Rectal smooth muscle tissue (tissue), 1 donor: ENCODE measurements around the gene PSMB7.

Source experiments
- H3K27ac ChIP-seq: one replicate; pipeline ENCODE4 v1.7.0; 2013; ENCODE audit warnings: low read depth, low read length, inconsistent platforms
- H3K27me3 ChIP-seq: one replicate; pipeline ENCODE4 v1.7.0; 2013; ENCODE audit warnings: low read length; ENCODE audit not compliant: control insufficient read depth, insufficient read depth
- H3K36me3 ChIP-seq: one replicate; pipeline ENCODE4 v1.7.0; 2013; ENCODE audit warnings: low read length; ENCODE audit not compliant: control insufficient read depth, insufficient read depth
- H3K4me1 ChIP-seq: one replicate; pipeline ENCODE4 v1.7.0; 2013; ENCODE audit warnings: low read length; ENCODE audit not compliant: control insufficient read depth, insufficient read depth
- H3K4me3 ChIP-seq: one replicate; pipeline ENCODE4 v1.7.0; 2013; ENCODE audit warnings: low read length
- H3K9ac ChIP-seq: one replicate; pipeline ENCODE4 v1.7.0; 2013; ENCODE audit warnings: low read length

Gene PSMB7

GRCh38 chr9:124395826-124396225 is 19.4 kb downstream of the PSMB7 start:
- H3K9ac ChIP-seq: no peak overlapping the region
- no peaks in the 10 kb centered on the region for H3K27me3 ChIP-seq
- H3K4me3 ChIP-seq: no peak overlapping the region
- no peaks in the 10 kb centered on the region for H3K36me3 ChIP-seq
- peaks cover 4% of the 10 kb centered on the region for H3K4me1 ChIP-seq
- H3K27ac ChIP-seq: no peak overlapping the region

GRCh38 chr9:124394596-124394995 is 20.6 kb downstream of the PSMB7 start:
- Histone ChIP-seq H3K27ac (no peak overlapping the region), H3K36me3 (no peaks in the 10 kb centered on the region), H3K27me3 (no peaks in the 10 kb centered on the region), H3K4me1 (peaks cover 3% of the 10 kb centered on the region), H3K9ac (no peak overlapping the region), H3K4me3 (no peak overlapping the region)

GRCh38 chr9:124394167-124394566 is 21.1 kb downstream of the PSMB7 start:
- no peak overlapping the region for H3K4me3 ChIP-seq
- no peak overlapping the region for H3K27ac ChIP-seq
- H3K27me3 ChIP-seq: no peaks in the 10 kb centered on the region
- H3K4me1 ChIP-seq: no peaks in the 10 kb centered on the region
- no peaks in the 10 kb centered on the region for H3K36me3 ChIP-seq
- H3K9ac ChIP-seq: no peak overlapping the region

GRCh38 chr9:124392871-124393460 is 22.3 kb downstream of the PSMB7 start:
- H3K27ac ChIP-seq: no peak overlapping the region

GRCh38 chr9:124392254-124392870 is 22.9 kb downstream of the PSMB7 start:
- H3K36me3 ChIP-seq: no peaks in the 10 kb centered on the region
- H3K9ac ChIP-seq: no peak overlapping the region
- H3K27ac ChIP-seq: no peak overlapping the region
- H3K27me3 ChIP-seq: no peaks in the 10 kb centered on the region
- H3K4me1 ChIP-seq: no peaks in the 10 kb centered on the region
- H3K4me3 ChIP-seq: no peak overlapping the region

More at GRCh38 chr9:124392871-124393460, 22.3 kb downstream of the PSMB7 start:
- H3K9ac ChIP-seq: no peak overlapping the region
- H3K4me1 ChIP-seq: no peaks in the 10 kb centered on the region
- no peak overlapping the region for H3K4me3 ChIP-seq
- H3K36me3 ChIP-seq: no peaks in the 10 kb centered on the region
- H3K27me3 ChIP-seq: no peaks in the 10 kb centered on the region

GRCh38 chr9:124390794-124391658 is 24.2 kb downstream of the PSMB7 start:
- H3K4me1 ChIP-seq: no peaks in the 10 kb centered on the region
- H3K27me3 ChIP-seq: no peaks in the 10 kb centered on the region
- H3K36me3 ChIP-seq: no peaks in the 10 kb centered on the region
- no peak overlapping the region for H3K4me3 ChIP-seq
- no peak overlapping the region for H3K27ac ChIP-seq
- no peak overlapping the region for H3K9ac ChIP-seq

GRCh38 chr9:124389146-124389939 is 25.9 kb downstream of the PSMB7 start:
- no peaks in the 10 kb centered on the region for H3K27me3 ChIP-seq
- H3K9ac ChIP-seq: no peak overlapping the region
- H3K4me3 ChIP-seq: no peak overlapping the region
- no peak overlapping the region for H3K27ac ChIP-seq
- H3K4me1 ChIP-seq: no peaks in the 10 kb centered on the region
- peaks cover 2% of the 10 kb centered on the region for H3K36me3 ChIP-seq

- Histone ChIP-seq H3K4me1 (no peaks in the 10 kb centered on the region), H3K36me3 (peaks cover 5% of the 10 kb centered on the region), H3K27ac (no peak overlapping the region)
Observed at GRCh38 chr9:124388275-124389048, 26.8 kb downstream of the PSMB7 start.

GRCh38 chr9:124386201-124386600 is 29.0 kb downstream of the PSMB7 start:
- H3K36me3 ChIP-seq: peaks cover 5% of the 10 kb centered on the region
- no peak overlapping the region for H3K9ac ChIP-seq
- H3K4me3 ChIP-seq: no peak overlapping the region
- H3K27me3 ChIP-seq: no peaks in the 10 kb centered on the region
- H3K27ac ChIP-seq: no peak overlapping the region
- H3K4me1 ChIP-seq: no peaks in the 10 kb centered on the region

More at GRCh38 chr9:124388275-124389048, 26.8 kb downstream of the PSMB7 start:
- no peak overlapping the region for H3K9ac ChIP-seq
- H3K4me3 ChIP-seq: no peak overlapping the region
- no peaks in the 10 kb centered on the region for H3K27me3 ChIP-seq

GRCh38 chr9:124385623-124386022 is 29.6 kb downstream of the PSMB7 start:
- Histone ChIP-seq H3K27me3 (no peaks in the 10 kb centered on the region), H3K4me3 (no peak overlapping the region), H3K9ac (no peak overlapping the region), H3K4me1 (no peaks in the 10 kb centered on the region), H3K36me3 (peaks cover 5% of the 10 kb centered on the region), H3K27ac (no peak overlapping the region)

- Histone ChIP-seq H3K9ac (no peak overlapping the region), H3K27ac (no peak overlapping the region), H3K27me3 (no peaks in the 10 kb centered on the region), H3K4me1 (no peaks in the 10 kb centered on the region), H3K36me3 (peaks cover 5% of the 10 kb centered on the region), H3K4me3 (no peak overlapping the region)
Observed at GRCh38 chr9:124384846-124385245, 30.4 kb downstream of the PSMB7 start.
